OCI-LY7 (cell line): ENCODE measurements around the gene ELP4.

Experiments
- EZH2phosphoT487 ChIP-seq: fragments of 200-600 bp; sonication (generic); IDR thresholded peaks from 2 replicates; pipeline ENCODE4 v1.6.1; 2018; ENCODE audit warnings: low read depth, borderline replicate concordance, mild to moderate bottlenecking, mixed run types, antibody characterized with exemption, low read length, moderate library complexity, mixed read lengths
- TF ChIP-seq, protein P1 (sequence below): fragments of 200-600 bp; sonication (generic); conservative IDR thresholded peaks from 2 replicates; pipeline ENCODE4 v1.5.1; 2014; ENCODE audit warnings: mild to moderate bottlenecking, antibody characterized with exemption, low read length, moderate library complexity, mixed read lengths

DNA sequence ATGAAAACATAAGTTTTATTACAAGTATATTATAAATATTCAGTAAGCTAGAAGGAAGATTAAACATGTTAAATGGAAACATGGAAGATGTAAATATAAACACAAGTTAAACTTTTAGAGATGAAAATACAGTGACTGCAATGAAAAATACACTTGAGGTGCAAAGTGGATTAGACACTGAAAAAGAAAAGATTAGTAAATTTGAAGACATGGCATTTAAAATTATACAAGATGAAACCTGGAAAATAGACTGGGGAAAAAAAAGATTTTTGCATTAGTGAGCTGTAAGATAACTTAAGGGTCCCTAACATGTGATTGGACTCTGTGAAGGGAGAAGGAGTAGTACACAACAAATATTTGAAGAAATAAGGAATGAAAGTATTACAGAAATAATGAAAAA, 33.3 kb downstream of the ELP4 start:
- TF ChIP-seq, protein P1, sequence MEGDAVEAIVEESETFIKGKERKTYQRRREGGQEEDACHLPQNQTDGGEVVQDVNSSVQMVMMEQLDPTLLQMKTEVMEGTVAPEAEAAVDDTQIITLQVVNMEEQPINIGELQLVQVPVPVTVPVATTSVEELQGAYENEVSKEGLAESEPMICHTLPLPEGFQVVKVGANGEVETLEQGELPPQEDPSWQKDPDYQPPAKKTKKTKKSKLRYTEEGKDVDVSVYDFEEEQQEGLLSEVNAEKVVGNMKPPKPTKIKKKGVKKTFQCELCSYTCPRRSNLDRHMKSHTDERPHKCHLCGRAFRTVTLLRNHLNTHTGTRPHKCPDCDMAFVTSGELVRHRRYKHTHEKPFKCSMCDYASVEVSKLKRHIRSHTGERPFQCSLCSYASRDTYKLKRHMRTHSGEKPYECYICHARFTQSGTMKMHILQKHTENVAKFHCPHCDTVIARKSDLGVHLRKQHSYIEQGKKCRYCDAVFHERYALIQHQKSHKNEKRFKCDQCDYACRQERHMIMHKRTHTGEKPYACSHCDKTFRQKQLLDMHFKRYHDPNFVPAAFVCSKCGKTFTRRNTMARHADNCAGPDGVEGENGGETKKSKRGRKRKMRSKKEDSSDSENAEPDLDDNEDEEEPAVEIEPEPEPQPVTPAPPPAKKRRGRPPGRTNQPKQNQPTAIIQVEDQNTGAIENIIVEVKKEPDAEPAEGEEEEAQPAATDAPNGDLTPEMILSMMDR = no peak
- no peak for TF ChIP-seq EZH2phosphoT487
